ENCODE measurements around the gene SAMD14. TPM values are rescaled to one million over a fixed set of nuclear protein-coding genes. Genes with fewer than 3 reads are reported as not detected.

SAMD14 gene
- total and polyA plus RNA-seq, 2 of the 4 experiments (the other 2 are of a cell fraction): 1.4 to 6.2 TPM

DNA sequence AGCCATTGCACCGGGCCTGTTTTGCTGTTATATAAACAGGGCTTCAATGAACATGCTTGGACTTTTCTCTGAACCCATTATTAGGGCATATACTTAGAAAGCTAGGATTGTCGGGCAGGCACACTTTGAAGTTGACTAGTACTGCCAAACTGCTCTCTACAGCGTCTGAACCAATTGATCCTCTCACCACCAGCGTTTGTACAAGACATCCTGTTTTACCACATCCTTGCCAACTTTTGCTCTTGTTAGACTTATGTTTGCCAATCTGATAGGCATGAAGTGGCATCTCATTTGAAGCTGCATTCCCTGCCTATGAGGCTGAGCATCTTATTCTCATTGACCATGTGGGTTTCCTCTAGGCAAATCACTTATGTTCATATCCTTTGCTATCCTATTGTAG, 27.9 kb upstream of the SAMD14 start:
- H3K9me3 ChIP-seq (ENCODE audit: control insufficient read depth, insufficient read depth, low read length): no peaks in the 10 kb centered on the region
- H3K4ac ChIP-seq (ENCODE audit: low read depth, low read length): no peak overlapping the region
- intact Hi-C loops (cut with micrococcal nuclease): no loop called here
- H4K8ac ChIP-seq (ENCODE audit: low read depth in 2 of 2, low read length in 2 of 2): no peak overlapping the region
- no peak overlapping the region for H4K5ac ChIP-seq (ENCODE audit: low read depth, low read length)
- no TSS peak for BruUV-seq (replicated peaks)
- H4K20me1 ChIP-seq (ENCODE audit: insufficient read depth, low read length): no peaks in the 10 kb centered on the region
- H3K23ac ChIP-seq (ENCODE audit: low read depth, low read length): no peak overlapping the region
- H3K18ac ChIP-seq (ENCODE audit: low read depth, low read length): no peak overlapping the region
- no peaks in the 10 kb centered on the region for H3K9me1 ChIP-seq (ENCODE audit: insufficient read depth, low read length)
- POLR2A ChIA-PET (ENCODE audit: unreplicated experiment): no interaction called here
- no peak overlapping the region for H3K56ac ChIP-seq (ENCODE audit: extremely low read depth, insufficient read depth, low read length)
- H3K27me3 ChIP-seq (ENCODE audit: control insufficient read depth, insufficient read depth, low read length): no peaks in the 10 kb centered on the region
- ATAC-seq (ENCODE audit: low read depth): no peak
- WGBS, 2 experiments (ENCODE audit: extremely low coverage in 2 of 2, insufficient read length in 1 of 2): 67% methylated on average over 2 of the region's 4 CpGs; no CpG with 5 or more reads in 1 of the 2 experiments
- no peak overlapping the region for H2BK5ac ChIP-seq (ENCODE audit: low read depth, low read length, poor library complexity, severe bottlenecking)
- in situ Hi-C loops (cut with MboI; ENCODE audit: low sequenced_read_pairs): no loop called here
- no peak overlapping the region for H2BK20ac ChIP-seq (ENCODE audit: low read depth, low read length)
- no peak overlapping the region for H3K9ac ChIP-seq (ENCODE audit: low read depth, low read length)
- H2BK120ac ChIP-seq (ENCODE audit: low read depth, low read length): no peak overlapping the region
- no peak overlapping the region for H3K4me3 ChIP-seq (ENCODE audit: insufficient read depth, low read depth, low read length)
- no peak overlapping the region for H2AK5ac ChIP-seq (ENCODE audit: low read depth, low read length)
- no peak overlapping the region for H2AK9ac ChIP-seq (replicated peaks; ENCODE audit: low read depth, low read length, poor library complexity)
- no peak overlapping the region for H3K27ac ChIP-seq (ENCODE audit: insufficient read depth, low read length)
- CTCF ChIA-PET: no interaction called here
- no peak overlapping the region for H2BK15ac ChIP-seq (ENCODE audit: low read depth, low read length)
- no peak for TF ChIP-seq MAFK (IDR thresholded peaks at IDR 0.05; ENCODE audit: low read depth, low read length)
- no peak for TF ChIP-seq MAZ (IDR thresholded peaks at IDR 0.05; ENCODE audit: borderline replicate concordance, low read depth, low read length)
- no peak for TF ChIP-seq POLR2A (IDR thresholded peaks at IDR 0.05; ENCODE audit: low read depth, low read length)
- no peak for TF ChIP-seq FOS (IDR thresholded peaks at IDR 0.05; ENCODE audit: low read depth, low read length)
- DNase-seq: no peak
- dilution Hi-C loops (cut with HindIII; ENCODE audit: low sequenced_read_pairs, unreplicated experiment): no loop called here
- peaks cover 10% of the 10 kb centered on the region for H3K4me1 ChIP-seq (ENCODE audit: control insufficient read depth, insufficient read depth, low read length)
- no peaks in the 10 kb centered on the region for H3K36me3 ChIP-seq (ENCODE audit: control insufficient read depth, insufficient read depth, low read length)
- peaks cover 0 to 16% of the 10 kb centered on the region in 2 experiments; a peak in 1 of 4 replicates for H3K79me1 ChIP-seq (ENCODE audit: low read depth in 1 of 2, low read length in 2 of 2)
- H3K4me2 ChIP-seq (ENCODE audit: low read depth, low read length): no peak overlapping the region
- no peak overlapping the region for H2AFZ ChIP-seq (replicated peaks; ENCODE audit: low read length, poor library complexity)
- no peak overlapping the region for H3K14ac ChIP-seq (replicated peaks; ENCODE audit: low read depth, low read length)
- no peak overlapping the region for H4K91ac ChIP-seq (ENCODE audit: insufficient read depth, low read depth, low read length)
